ENCODE results near the gene PKMYT1.

GRCh38 chr16:2981899-2982250 lies 1.6 kb upstream of the PKMYT1 start:
- TF ChIP-seq CTCF (IDR thresholded peaks at IDR 0.05; ENCODE audit: poor library complexity) (no peak), EZH2 (IDR thresholded peaks at IDR 0.05; ENCODE audit: borderline replicate concordance) (no peak), EZH2phosphoT487 (IDR thresholded peaks at IDR 0.05; ENCODE audit: low read depth, severe bottlenecking, unreplicated experiment) (no peak)

Data from hepatocyte (in vitro differentiated cells).